Natural killer cell (primary cell): ENCODE results near the gene APOBEC3H. TPM values are rescaled to one million over a fixed set of nuclear protein-coding genes. Genes with fewer than 3 reads are reported as not detected.

Experiments used
- ATAC-seq, 3 donors: fragments of 150-1000 bp in 2 of 3; fragments of 200-7000 bp in 1 of 3; cut with Tn5 transposase; 1 replicate in 1 of 3; 2 replicates in 2 of 3; pipeline ENCODE4 v1.10.0; 2021; ENCODE audit warnings: mild to moderate bottlenecking in 2 of 3, moderate library complexity in 2 of 3
- DNase-seq, 2 donors: peaks; one replicate each; pipeline versions ENCODE4 v3.0.0 to v3.0.0-alpha.2; 2013 to 2021; ENCODE audit warnings: mixed read lengths in 1 of 2
- H3K27ac ChIP-seq: one replicate; pipeline ENCODE4 v1.5.1; 2013; ENCODE audit warnings: mild to moderate bottlenecking, low read length
- H3K27me3 ChIP-seq: one replicate; pipeline ENCODE4 v1.6.1; 2013; ENCODE audit warnings: low read length; ENCODE audit not compliant: control insufficient read depth, insufficient read depth
- H3K36me3 ChIP-seq: one replicate; pipeline ENCODE4 v1.6.1; 2013; ENCODE audit warnings: low read length; ENCODE audit not compliant: control insufficient read depth, insufficient read depth
- H3K4me1 ChIP-seq: one replicate; pipeline ENCODE4 v1.6.1; 2013; ENCODE audit warnings: low read length; ENCODE audit not compliant: control insufficient read depth, insufficient read depth
- H3K4me3 ChIP-seq: one replicate; pipeline ENCODE4 v1.5.1; 2013; ENCODE audit warnings: low read length
- H3K9me3 ChIP-seq: one replicate; pipeline ENCODE4 v1.6.1; 2013; ENCODE audit warnings: low read length; ENCODE audit not compliant: control insufficient read depth, insufficient read depth
- H3K27ac Mint-ChIP-seq, 2 donors: one replicate each; pipeline ENCODE4 v1.8.0; 2022; ENCODE audit warnings: mild to moderate bottlenecking in 2 of 2, mixed read lengths in 2 of 2, moderate library complexity in 1 of 2
- H3K27me3 Mint-ChIP-seq, 2 donors: one replicate each; pipeline ENCODE4 v1.8.0; 2022; ENCODE audit warnings: low read depth in 2 of 2, mixed read lengths in 2 of 2
- H3K36me3 Mint-ChIP-seq: one replicate; pipeline ENCODE4 v1.8.0; 2022; ENCODE audit warnings: mixed read lengths
- H3K4me1 Mint-ChIP-seq, 2 donors: one replicate each; pipeline ENCODE4 v1.8.0; 2022; ENCODE audit warnings: mixed read lengths in 2 of 2
- H3K4me3 Mint-ChIP-seq: one replicate; pipeline ENCODE4 v1.8.0; 2022; ENCODE audit warnings: mild to moderate bottlenecking, moderate library complexity, mixed read lengths
- H3K9me3 Mint-ChIP-seq, 2 donors: one replicate each; pipeline ENCODE4 v1.8.0; 2022; ENCODE audit warnings: mixed read lengths in 2 of 2
- CTCF ChIP-seq: fragments of 200-600 bp; IDR thresholded peaks from one replicate; pipeline ENCODE4 v1.8.0; 2022; ENCODE audit warnings: antibody characterized with exemption
- WGBS: methylation state at CpG from one replicate; pipeline ENCODE4 v1.1.7; 2013; ENCODE audit warnings: missing lambda C conversion rate; ENCODE audit not compliant: insufficient coverage; 5-methylcytosine and 5-hydroxymethylcytosine counted together
- intact Hi-C: fragments of 100-400 bp; cut with micrococcal nuclease; formaldehyde crosslinking; loops from one replicate; pipeline ENCODE4 v1.14.2; 2022
- total RNA-seq, 4 donors: library from RNA; stranded (reverse); fragments of 120-200 nt in 1 of 4; gene quantifications; one replicate each; pipeline versions ENCODE4 v1.2.3 to v1.2.4, GENCODE V29; 2013 to 2022

APOBEC3H gene
- total RNA-seq, 3 donors from 2014 or later (not counting 1 experiment from before 2014, with no cell fraction given): 14.1 to 17.0 (median 14.6) TPM

GRCh38 chr22:39106326-39106725, 9.3 kb downstream of the APOBEC3H start:
- Histone ChIP-seq H3K4me1 (no peaks in the 10 kb centered on the region), H3K9me3 (no peaks in the 10 kb centered on the region), H3K27ac (no peak overlapping the region), H3K4me3 (no peak overlapping the region), H3K36me3 (no peaks in the 10 kb centered on the region), H3K27me3 (no peaks in the 10 kb centered on the region)
- 97% methylated on average over 2 of the region's 2 CpGs for WGBS
- DNase-seq: no peak
- intact Hi-C loops: no loop called here
- no peaks in the 10 kb centered on the region for H3K36me3 Mint-ChIP-seq
- no peaks in the 10 kb centered on the region for H3K9me3 Mint-ChIP-seq
- ATAC-seq: no peak
- H3K4me1 Mint-ChIP-seq: peaks cover 11 to 14% of the 10 kb centered on the region in 2 donors
- no peaks in the 10 kb centered on the region for H3K27me3 Mint-ChIP-seq
- H3K4me3 Mint-ChIP-seq: no peak overlapping the region
- TF ChIP-seq CTCF: no peak
- H3K27ac Mint-ChIP-seq: no peak overlapping the region

- Mint-ChIP-seq H3K36me3 (no peaks in the 10 kb centered on the region), H3K27me3 (no peaks in the 10 kb centered on the region), H3K4me3 (no peak overlapping the region), H3K4me1 (peaks cover 8 to 15% of the 10 kb centered on the region in 2 donors), H3K27ac (no peak overlapping the region), H3K9me3 (no peaks in the 10 kb centered on the region)
- Histone ChIP-seq H3K4me3 (no peak overlapping the region), H3K27me3 (no peaks in the 10 kb centered on the region), H3K36me3 (no peaks in the 10 kb centered on the region), H3K27ac (no peak overlapping the region), H3K9me3 (no peaks in the 10 kb centered on the region), H3K4me1 (no peaks in the 10 kb centered on the region)
- no peak for DNase-seq
- no peak for ATAC-seq
- no peak for TF ChIP-seq CTCF
- WGBS: 98% methylated on average over 4 of the region's 4 CpGs
- intact Hi-C loops: no loop called here
Observed at GRCh38 chr22:39108487-39108886, 11.4 kb downstream of the APOBEC3H start.

GRCh38 chr22:39109361-39109760, 12.3 kb downstream of the APOBEC3H start:
- H3K9me3 ChIP-seq: no peaks in the 10 kb centered on the region
- no peak overlapping the region for H3K27ac ChIP-seq
- DNase-seq (no peak), ATAC-seq (no peak)
- intact Hi-C loops: no loop called here
- no peak overlapping the region for H3K27ac Mint-ChIP-seq
- H3K9me3 Mint-ChIP-seq: no peaks in the 10 kb centered on the region
- H3K27me3 Mint-ChIP-seq: no peaks in the 10 kb centered on the region
- no peaks in the 10 kb centered on the region for H3K36me3 ChIP-seq
- no peak overlapping the region for H3K4me3 ChIP-seq
- 66% methylated on average over 9 of the region's 9 CpGs for WGBS
- H3K4me3 Mint-ChIP-seq: no peak overlapping the region
- TF ChIP-seq CTCF: no peak
- peaks cover 10 to 13% of the 10 kb centered on the region in 2 donors for H3K4me1 Mint-ChIP-seq
- H3K4me1 ChIP-seq: no peaks in the 10 kb centered on the region
- H3K27me3 ChIP-seq: no peaks in the 10 kb centered on the region
- no peaks in the 10 kb centered on the region for H3K36me3 Mint-ChIP-seq
